B cell (primary cell): ENCODE data around the gene DHH. TPM values are rescaled to one million over a fixed set of nuclear protein-coding genes. Genes with fewer than 3 reads are reported as not detected.

Source experiments
- ATAC-seq: fragments of 200-7000 bp; cut with Tn5 transposase; one replicate; pipeline ENCODE4 v1.10.0; 2021; ENCODE audit warnings: low read depth, mild to moderate bottlenecking, moderate number of reproducible peaks, moderate library complexity
- CTCF ChIA-PET: fragments of 350-600 bp; sonication (Branson Sonifier 250); formaldehyde crosslinking; loops from one replicate; lab custom pipeline; 2021; ENCODE audit warnings: antibody characterized with exemption, inconsistent platforms; lab: Charles Lee
- POLR2A ChIA-PET: fragments of 350-600 bp; sonication (Branson Sonifier 250); formaldehyde crosslinking; loops from one replicate; lab custom pipeline; 2021; ENCODE audit warnings: antibody characterized with exemption; lab: Charles Lee
- DNase-seq: peaks from one replicate; pipeline ENCODE4 v3.0.0; 2013
- H2AFZ ChIP-seq: 2 replicates; pipeline ENCODE4 v1.6.1; 2012; ENCODE audit warnings: mild to moderate bottlenecking, low read depth, low read length; ENCODE audit not compliant: insufficient read depth, poor library complexity, severe bottlenecking
- H3K27ac ChIP-seq, 2 donors: 1 replicate in 1 of 2; 2 replicates in 1 of 2; pipeline ENCODE4 v1.5.1; 2012 to 2013; ENCODE audit warnings: low read length in 2 of 2, mild to moderate bottlenecking in 2 of 2, moderate library complexity in 1 of 2
- H3K27me3 ChIP-seq, 4 experiments: fragments of 200-600 bp in 1 of 4; sonication (generic) in 1 of 4; replicated peaks in 1 of 4; 1 replicate in 2 of 4; 2 replicates in 2 of 4; pipeline versions ENCODE4 v1.6.1 to v1.7.0; 2013 to 2016; ENCODE audit warnings: low read length in 3 of 4, mild to moderate bottlenecking in 2 of 4, mixed read lengths in 1 of 4, moderate library complexity in 1 of 4; ENCODE audit not compliant: insufficient read depth in 4 of 4, control insufficient read depth in 3 of 4; ENCODE audit errors: control extremely low read depth in 1 of 4
- H3K36me3 ChIP-seq, 2 experiments: replicated peaks in 1 of 2; 1 replicate in 1 of 2; 2 replicates in 1 of 2; pipeline versions ENCODE4 v1.6.1 to v1.7.1; 2013; ENCODE audit warnings: low read length in 1 of 2; ENCODE audit not compliant: insufficient read depth in 2 of 2, control insufficient read depth in 1 of 2; ENCODE audit errors: control extremely low read depth in 1 of 2, extremely low read depth in 1 of 2
- H3K4me1 ChIP-seq, 2 donors: fragments of 200-600 bp in 1 of 2; sonication (generic) in 1 of 2; 1 replicate in 1 of 2; 2 replicates in 1 of 2; pipeline versions ENCODE4 v1.5.1 to v1.6.1; 2013 to 2017; ENCODE audit warnings: low read length in 2 of 2; ENCODE audit not compliant: control insufficient read depth in 2 of 2, insufficient read depth in 2 of 2
- H3K4me2 ChIP-seq: replicated peaks from 2 replicates; pipeline ENCODE3; 2012; ENCODE audit warnings: mild to moderate bottlenecking, low read depth, low read length; ENCODE audit not compliant: poor library complexity, severe bottlenecking
- H3K4me3 ChIP-seq, 5 experiments: fragments of 200-600 bp in 1 of 5; sonication (generic) in 1 of 5; 1 replicate in 3 of 5; 2 replicates in 2 of 5; pipeline versions ENCODE4 v1.5.1 to v1.7.0; 2011 to 2016; ENCODE audit warnings: low read length in 4 of 5, mild to moderate bottlenecking in 4 of 5, low read depth in 2 of 5, control low read depth in 1 of 5, moderate library complexity in 1 of 5; ENCODE audit not compliant: insufficient read depth in 1 of 5; ENCODE audit errors: control extremely low read depth in 1 of 5, extremely low read depth in 1 of 5
- H3K79me2 ChIP-seq: fragments of 200-600 bp; sonication (generic); one replicate; pipeline ENCODE4 v1.6.0; 2016; ENCODE audit warnings: low read length; ENCODE audit not compliant: control insufficient read depth, insufficient read depth
- H3K9ac ChIP-seq: fragments of 200-600 bp; sonication (generic); 2 replicates; pipeline ENCODE4 v1.6.1; 2017; ENCODE audit warnings: mild to moderate bottlenecking, low read length, moderate library complexity
- H3K9me3 ChIP-seq, 3 donors: one replicate each; pipeline versions ENCODE4 v1.6.1 to v1.7.1; 2013; ENCODE audit warnings: low read length in 2 of 3; ENCODE audit not compliant: control insufficient read depth in 2 of 3, insufficient read depth in 1 of 3; ENCODE audit errors: control extremely low read depth in 1 of 3
- H4K20me1 ChIP-seq: 2 replicates; pipeline ENCODE4 v1.6.0; 2012; ENCODE audit warnings: mild to moderate bottlenecking, low read length; ENCODE audit not compliant: insufficient read depth, control insufficient read depth, poor library complexity, severe bottlenecking
- H3K27ac Mint-ChIP-seq: one replicate; pipeline ENCODE4 v1.8.0; 2021; ENCODE audit warnings: mixed read lengths
- H3K27me3 Mint-ChIP-seq: one replicate; pipeline ENCODE4 v1.8.0; 2021; ENCODE audit warnings: mixed read lengths
- H3K4me1 Mint-ChIP-seq: one replicate; pipeline ENCODE4 v1.8.0; 2021; ENCODE audit warnings: mixed read lengths
- H3K4me3 Mint-ChIP-seq: one replicate; pipeline ENCODE4 v1.8.0; 2021; ENCODE audit warnings: mixed read lengths
- H3K9me3 Mint-ChIP-seq: one replicate; pipeline ENCODE4 v1.8.0; 2022; ENCODE audit warnings: mixed read lengths; ENCODE audit not compliant: insufficient read depth
- CTCF ChIP-seq: fragments of 200-600 bp; IDR thresholded peaks from one replicate; pipeline ENCODE4 v1.8.0; 2022; ENCODE audit warnings: antibody characterized with exemption, mild to moderate bottlenecking
- EZH2 ChIP-seq: IDR thresholded peaks from 2 replicates; pipeline ENCODE4 v1.6.1; 2012; ENCODE audit warnings: borderline replicate concordance, low read depth, mild to moderate bottlenecking, moderate library complexity, low read length; ENCODE audit not compliant: insufficient read depth, poor library complexity, severe bottlenecking
- whole genome bisulfite sequencing: methylation state at CpG from one replicate; pipeline ENCODE4 v1.1.5; 2013; ENCODE audit warnings: missing lambda C conversion rate; ENCODE audit not compliant: insufficient coverage; 5-methylcytosine and 5-hydroxymethylcytosine counted together
- intact Hi-C: fragments of 100-400 bp; cut with micrococcal nuclease; formaldehyde crosslinking; loops from one replicate; pipeline ENCODE4 v1.10.0; 2022
- polyA plus RNA-seq: library from polyadenylated mRNA; depleted of rRNA; stranded (reverse); fragments of >200 nt; gene quantifications from 2 replicates; pipeline ENCODE4 v1.2.3, GENCODE V29; 2012
- total RNA-seq, 2 donors: library from RNA; stranded (reverse); fragments of 120-200 nt in 1 of 2; gene quantifications; 1 replicate in 1 of 2; 2 replicates in 1 of 2; pipeline versions ENCODE4 v1.2.3 to v1.2.4, GENCODE V29; 2013 to 2022

Gene DHH
- total and polyA plus RNA-seq, 2 donors (not counting 1 experiment from before 2014, with no cell fraction given) = 0.07 to 0.81 TPM

- Mint-ChIP-seq H3K9me3 (no peaks in the 10 kb centered on the region), H3K4me3 (no peak overlapping the region), H3K27me3 (no peaks in the 10 kb centered on the region), H3K4me1 (peaks cover 19% of the 10 kb centered on the region), H3K27ac (no peak overlapping the region)
- H3K4me3 ChIP-seq = no peak overlapping the region
- DNase-seq (no peak), ATAC-seq (no peak)
- ChIA-PET POLR2A (no interaction called here), CTCF (no interaction called here)
- H3K4me1 ChIP-seq = peaks cover 14 to 15% of the 10 kb centered on the region in 2 donors
- peaks cover 83% of the 10 kb centered on the region for H4K20me1 ChIP-seq
- no peaks in the 10 kb centered on the region for H3K9me3 ChIP-seq
- H3K79me2 ChIP-seq = peaks cover 85% of the 10 kb centered on the region
- no peak overlapping the region for H3K9ac ChIP-seq
- H3K4me2 ChIP-seq = no peak overlapping the region
- peaks cover 0 to 86% of the 10 kb centered on the region in 2 experiments for H3K36me3 ChIP-seq
- H2AFZ ChIP-seq = no peak overlapping the region
- intact Hi-C loops = no loop called here
- H3K27ac ChIP-seq = no peak overlapping the region
- H3K27me3 ChIP-seq = no peaks in the 10 kb centered on the region
- 96% methylated on average over 15 of the region's 18 CpGs for WGBS
- TF ChIP-seq EZH2 (no peak), CTCF (no peak)
Measured at GRCh38 chr12:49051373-49051764, 43.2 kb downstream of the DHH start.

- CTCF ChIA-PET = interaction anchor here (0.9 kb wide), 2 partner anchors 14 to 19 kb away, joined by 3 read pairs; no protein-coding TSS in a partner anchor
- Histone ChIP-seq H3K4me1 (peaks cover 8 to 9% of the 10 kb centered on the region in 2 donors), H2AFZ (no peak overlapping the region), H3K4me2 (no peak overlapping the region), H3K4me3 (no peak overlapping the region), H3K9ac (no peak overlapping the region), H4K20me1 (peaks cover 77% of the 10 kb centered on the region), H3K79me2 (peaks cover 83% of the 10 kb centered on the region), H3K27ac (no peak overlapping the region), H3K27me3 (no peaks in the 10 kb centered on the region), H3K9me3 (no peaks in the 10 kb centered on the region), H3K36me3 (peaks cover 2 to 93% of the 10 kb centered on the region in 2 experiments)
- DNase-seq (no peak), ATAC-seq (no peak)
- H3K27ac Mint-ChIP-seq = no peak overlapping the region
- H3K27me3 Mint-ChIP-seq = no peaks in the 10 kb centered on the region
- WGBS = 94% methylated on average over 10 of the region's 13 CpGs
- no peak overlapping the region for H3K4me3 Mint-ChIP-seq
- peaks cover 13% of the 10 kb centered on the region for H3K4me1 Mint-ChIP-seq
- intact Hi-C loops = no loop called here
- TF ChIP-seq EZH2 (no peak), CTCF (no peak)
- no peaks in the 10 kb centered on the region for H3K9me3 Mint-ChIP-seq
- POLR2A ChIA-PET = interaction anchor here (0.5 kb wide), 1 partner anchor 959 kb away, joined by 5 read pairs; no protein-coding TSS in a partner anchor
Measured at GRCh38 chr12:49050507-49051372, 43.9 kb downstream of the DHH start.
